NCI-H146 (cell line): ENCODE results near the gene SLC30A4.
"Not testable (repeated sequence)": the region's sequence is repeated elsewhere in the genome, so short reads cannot be mapped to it uniquely, and the experiment has no call there.

Experiments
- DNase-seq: peaks from one replicate; lab custom pipeline; 2025; lab: John Stamatoyannopoulos, UW

The SLC30A4 gene, protein sequence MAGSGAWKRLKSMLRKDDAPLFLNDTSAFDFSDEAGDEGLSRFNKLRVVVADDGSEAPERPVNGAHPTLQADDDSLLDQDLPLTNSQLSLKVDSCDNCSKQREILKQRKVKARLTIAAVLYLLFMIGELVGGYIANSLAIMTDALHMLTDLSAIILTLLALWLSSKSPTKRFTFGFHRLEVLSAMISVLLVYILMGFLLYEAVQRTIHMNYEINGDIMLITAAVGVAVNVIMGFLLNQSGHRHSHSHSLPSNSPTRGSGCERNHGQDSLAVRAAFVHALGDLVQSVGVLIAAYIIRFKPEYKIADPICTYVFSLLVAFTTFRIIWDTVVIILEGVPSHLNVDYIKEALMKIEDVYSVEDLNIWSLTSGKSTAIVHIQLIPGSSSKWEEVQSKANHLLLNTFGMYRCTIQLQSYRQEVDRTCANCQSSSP

DNA sequence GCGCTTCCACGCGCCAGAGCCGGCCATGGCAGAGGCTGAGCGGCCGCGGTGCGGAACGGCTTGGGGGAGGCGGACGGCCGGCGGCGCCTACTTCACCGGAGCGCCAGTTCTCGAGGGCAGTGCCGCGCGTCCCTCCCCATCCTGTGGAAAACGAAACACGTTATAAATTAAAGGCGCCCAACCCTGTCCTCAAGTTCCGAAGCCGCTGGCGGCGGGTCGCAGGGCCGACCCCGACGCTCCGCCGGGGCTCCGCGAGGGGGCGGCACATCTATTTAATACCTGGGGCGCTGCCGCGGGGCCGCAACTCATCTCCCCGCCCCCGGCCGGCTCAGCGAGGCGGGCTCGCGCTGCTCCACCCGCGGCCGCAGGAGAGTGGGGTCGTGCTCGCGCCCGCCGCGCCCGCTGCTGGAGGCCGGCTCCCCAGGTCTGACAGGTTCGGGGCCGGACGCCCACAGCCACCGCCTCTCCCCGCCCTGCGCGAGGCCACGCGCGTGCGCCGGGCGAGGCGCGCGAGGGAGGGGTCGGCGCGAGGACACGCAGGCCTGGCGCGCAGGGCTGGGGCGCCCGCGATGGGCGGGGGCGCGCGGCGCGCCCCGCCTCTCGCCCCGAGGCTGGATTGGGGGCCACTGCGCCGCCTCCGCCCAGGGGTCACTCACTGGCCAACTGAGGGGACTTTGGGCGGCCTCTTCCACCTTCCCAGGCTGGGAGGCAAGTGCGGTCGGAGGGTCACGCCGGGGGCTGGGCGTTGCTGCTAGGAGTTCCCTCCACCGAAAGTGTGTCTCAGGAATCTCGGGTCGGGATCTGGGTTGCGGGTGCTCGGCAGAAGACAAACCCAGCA lies at the start of gene SLC30A4:
SLC30A4 (minus strand) TSS at position 428 of the 838 bp plus-strand sequence; CDS start at position 27, 401 bp downstream.
- DNase-seq, result peak; percentile 67

DNA sequence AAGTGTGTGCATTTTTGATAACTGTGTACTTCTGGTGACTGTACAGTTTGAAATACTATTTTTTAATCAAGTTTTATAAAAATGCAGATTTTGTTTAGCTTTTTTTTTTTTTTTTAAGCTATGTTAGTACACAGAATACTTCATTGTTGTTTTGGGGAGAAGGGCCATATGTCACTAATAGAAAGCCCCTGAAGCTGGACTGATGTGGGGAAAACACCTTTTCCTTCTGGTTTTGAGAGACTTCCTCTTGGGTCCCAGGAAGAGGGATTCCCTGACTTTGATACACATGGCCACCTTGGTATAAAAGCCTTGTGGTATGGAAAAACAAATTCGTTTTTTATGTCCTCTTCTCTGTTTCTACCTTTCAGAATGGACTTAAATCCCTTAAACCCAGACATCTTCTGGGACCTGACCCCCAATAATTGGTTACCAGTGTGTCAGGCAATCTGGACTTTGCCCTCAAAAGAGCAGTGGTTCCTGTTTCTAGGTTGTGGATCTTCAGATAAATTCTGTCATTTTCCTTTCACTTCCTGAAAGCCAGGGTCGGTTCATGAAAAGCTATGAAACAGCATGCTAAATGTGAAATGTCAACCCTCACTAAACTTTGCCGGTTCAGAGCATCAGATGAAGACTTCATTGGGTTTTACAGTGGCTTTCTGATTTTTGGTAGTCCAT lies 33.5 kb upstream of the SLC30A4 start:
- DNase-seq, result no peak

DNA sequence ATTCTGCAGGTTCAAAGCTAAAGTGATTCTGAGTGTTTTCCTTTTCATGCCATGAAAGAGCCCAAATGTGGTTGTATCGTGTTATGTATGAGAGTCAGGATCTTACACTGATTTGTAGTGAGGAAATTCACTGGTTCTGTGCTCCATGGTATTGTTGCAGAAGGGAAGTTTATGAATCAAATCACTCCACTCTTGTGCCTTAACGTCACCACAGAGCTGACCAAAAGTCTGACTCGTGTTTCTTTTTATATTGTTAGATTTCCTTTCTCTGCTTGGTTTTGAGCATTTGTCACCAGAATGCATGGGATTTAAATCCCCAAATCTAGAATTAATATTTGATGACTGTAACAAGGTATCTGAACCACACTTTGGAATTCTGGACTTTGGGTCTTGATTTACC lies 29.1 kb upstream of the SLC30A4 start:
- DNase-seq, result no peak

DNA sequence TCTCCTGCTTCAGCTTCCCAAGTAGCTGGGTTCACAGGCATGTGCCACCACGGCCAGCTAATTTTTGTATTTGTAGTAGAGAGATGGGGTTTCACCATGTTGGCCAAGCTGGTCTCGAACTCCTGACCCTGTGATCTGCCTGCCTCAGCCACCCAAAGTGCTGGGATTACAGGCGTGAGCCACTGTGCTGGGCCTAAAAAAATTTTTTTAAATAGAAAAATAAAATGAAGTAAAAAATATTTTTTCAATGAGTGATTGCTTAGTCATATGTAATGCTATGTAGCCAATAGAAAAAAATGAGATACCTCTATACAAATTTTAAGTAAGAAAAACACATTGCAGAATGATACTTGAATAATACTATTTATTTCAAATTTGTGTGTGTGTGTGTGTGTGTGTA lies 27.9 kb upstream of the SLC30A4 start:
- no peak for DNase-seq

DNA sequence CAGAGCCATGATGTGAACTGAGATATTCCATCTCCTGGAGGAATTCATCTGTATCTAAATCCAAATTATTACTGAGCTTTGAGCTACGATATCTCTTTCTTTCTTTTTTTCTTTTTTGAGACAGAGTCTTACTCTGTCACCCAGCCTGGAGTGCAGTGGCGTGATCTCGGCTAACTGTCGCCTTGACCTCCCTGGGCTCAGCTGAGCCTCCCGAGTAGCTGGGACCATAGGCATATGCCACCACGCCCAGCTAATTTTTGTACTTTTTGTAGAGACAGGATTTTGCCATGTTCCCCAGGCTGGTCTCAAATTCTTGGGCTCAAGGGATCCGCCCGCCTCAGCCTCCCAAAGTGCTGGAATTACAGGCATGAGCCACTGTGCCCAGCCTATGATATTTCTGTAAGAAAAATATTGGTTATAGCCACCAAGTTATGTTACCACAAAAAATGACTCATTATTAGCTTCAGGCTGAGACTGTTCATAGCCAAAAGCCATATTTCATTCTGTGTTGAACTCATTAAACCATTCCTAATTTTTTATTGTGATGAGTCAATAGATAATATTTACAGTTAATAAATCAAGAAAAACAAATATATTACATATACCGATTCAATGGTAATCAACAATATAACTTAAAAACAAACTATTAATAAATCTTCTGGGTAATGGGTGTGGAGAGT lies 27.1 kb upstream of the SLC30A4 start:
- DNase-seq, result no peak

DNA sequence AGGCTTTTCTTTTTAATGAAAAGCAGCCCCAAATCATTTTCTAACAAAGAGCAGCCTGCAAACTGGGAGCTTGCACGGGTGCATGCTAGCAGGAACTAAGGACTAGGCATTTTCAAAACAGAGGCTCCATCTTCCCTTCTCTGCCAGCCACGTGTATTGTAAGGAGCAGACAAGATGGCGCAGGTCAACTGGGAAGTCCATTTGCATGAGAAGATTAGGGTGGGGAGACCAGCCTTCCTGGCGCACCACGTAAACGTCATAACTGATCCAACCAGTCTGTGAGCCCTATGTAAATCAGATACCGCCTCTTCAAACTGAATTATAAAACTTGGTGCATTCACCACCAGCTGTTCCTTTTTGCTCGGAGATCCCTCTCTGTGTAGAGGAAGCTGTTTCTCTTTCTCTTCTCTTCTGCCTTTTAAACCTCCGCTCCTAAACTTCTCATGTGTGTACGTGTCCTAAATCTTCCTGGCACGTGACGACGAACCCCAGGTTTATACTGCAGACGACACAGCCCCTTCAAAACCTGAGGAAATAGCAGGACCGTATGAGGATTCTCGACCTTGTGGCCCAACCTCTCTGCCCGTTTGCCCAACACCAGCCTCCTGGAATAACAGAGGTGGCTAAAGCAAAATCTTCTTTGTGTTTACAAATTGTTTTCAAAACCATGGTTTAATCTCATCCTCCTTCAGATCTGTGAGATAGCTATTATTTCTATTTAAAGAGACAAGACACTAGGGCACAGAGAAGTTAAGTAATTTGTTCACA lies 26.4 kb upstream of the SLC30A4 start:
- DNase-seq, result peak; percentile 95

DNA sequence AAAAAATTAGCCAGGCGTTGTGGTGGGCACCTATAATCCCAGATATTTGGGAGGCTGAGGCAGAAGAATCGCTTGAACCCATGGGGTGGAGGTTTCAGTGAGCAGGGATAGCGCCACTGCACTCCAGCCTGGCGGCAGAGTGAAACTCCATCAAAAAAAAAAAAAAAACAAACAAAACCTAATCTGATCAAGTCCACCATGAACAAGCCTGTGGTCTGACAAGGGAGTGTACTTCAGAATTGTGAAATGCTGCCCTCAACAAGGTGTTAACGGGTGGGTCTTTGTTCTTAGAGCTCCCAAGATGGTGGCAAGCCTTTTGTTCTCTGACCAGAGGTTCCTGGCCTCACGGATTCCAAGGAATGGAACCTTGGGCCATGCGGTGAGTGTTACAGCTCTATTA lies 24.2 kb upstream of the SLC30A4 start:
- DNase-seq, result no peak

DNA sequence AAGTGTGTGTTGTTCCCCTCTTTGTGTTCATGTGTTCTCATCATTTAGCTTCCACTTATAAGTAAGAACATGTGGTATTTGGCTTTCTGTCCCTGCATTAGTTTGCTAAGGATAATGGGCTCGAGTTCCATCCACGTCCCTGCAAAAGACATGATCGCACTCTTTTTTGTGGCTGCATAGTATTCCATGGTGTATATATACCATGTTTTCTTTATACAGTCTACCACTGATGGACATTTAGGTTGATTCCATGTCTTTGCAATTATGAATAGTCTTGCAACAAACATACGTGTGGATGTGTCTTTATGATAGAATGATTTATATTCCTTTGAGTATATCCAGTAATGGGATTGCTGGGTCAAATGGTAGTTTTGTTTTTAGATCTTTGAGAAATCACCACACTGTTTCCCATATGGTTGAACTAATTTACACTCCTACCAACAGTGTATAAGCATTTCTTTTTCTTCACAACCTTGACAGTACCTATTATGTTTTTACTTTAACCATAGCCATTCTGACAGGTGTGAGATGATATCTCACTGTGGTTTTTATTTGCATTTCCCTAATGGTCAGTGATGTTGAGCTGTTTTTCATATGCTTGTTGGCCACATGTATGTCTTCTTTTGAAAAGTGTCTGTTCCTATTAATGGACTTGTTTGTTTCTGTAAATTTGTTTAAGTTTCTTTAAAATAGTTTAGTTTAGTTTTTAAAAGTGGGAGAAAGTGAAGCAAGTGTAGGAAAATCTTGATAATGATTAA lies 21.9 kb upstream of the SLC30A4 start:
- DNase-seq, result no peak

DNA sequence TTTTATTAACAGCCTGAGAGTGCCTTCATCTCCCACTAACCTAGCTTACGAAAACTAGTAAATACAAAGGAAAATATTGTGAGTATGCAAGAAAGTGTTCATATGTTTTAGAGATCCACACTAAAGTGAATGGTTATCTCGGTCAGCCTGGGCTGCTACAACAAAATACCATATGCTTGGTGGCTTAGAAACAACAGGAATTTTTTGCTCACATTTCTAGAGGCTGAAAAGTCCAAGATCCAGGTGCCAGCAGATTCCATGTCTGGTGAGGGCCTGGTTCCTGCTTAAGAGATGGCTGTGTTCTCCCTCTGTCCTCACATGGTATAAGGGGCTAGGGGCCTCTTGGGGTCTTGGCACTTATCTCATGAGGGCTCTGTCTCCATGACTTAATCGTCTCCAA lies 20.5 kb upstream of the SLC30A4 start:
- no peak for DNase-seq

DNA sequence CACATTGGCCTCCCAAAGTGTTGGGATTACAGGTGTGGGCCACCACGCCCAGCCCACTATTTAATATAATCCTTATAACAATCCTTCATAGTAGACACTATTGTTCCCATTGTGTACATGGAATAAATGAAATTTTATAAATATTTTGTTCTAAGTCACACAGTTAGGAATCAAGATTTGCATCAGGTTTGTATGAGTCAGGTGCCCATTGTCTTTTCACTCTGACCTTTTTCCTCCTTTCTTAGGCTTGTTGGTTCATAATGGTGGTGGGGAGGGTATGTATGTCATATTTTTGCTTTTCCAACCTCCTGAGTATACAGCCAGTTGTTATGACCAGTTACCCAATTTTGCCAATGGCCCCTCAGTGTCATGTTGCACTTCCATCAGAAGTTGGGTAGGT lies 18.0 kb upstream of the SLC30A4 start:
- no peak for DNase-seq

DNA sequence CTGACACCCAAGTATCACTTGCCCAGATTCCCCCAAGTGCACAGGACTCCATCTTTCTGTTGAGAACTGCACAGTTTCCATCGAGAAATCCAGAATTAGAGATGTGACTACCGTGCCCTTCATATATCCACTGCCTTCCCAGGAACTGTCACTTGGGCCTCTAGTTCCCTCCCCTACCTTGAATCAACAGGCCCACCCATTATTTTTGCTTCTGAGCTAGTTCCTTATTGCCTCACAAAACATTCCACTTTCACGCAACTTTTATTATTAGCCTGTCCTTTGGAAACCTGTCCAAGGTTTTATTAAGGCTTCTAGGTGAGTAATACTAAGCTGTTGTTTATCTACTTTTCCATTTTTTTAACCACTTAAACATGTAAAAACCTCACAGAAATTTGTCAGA lies 17.1 kb upstream of the SLC30A4 start:
- no peak for DNase-seq

DNA sequence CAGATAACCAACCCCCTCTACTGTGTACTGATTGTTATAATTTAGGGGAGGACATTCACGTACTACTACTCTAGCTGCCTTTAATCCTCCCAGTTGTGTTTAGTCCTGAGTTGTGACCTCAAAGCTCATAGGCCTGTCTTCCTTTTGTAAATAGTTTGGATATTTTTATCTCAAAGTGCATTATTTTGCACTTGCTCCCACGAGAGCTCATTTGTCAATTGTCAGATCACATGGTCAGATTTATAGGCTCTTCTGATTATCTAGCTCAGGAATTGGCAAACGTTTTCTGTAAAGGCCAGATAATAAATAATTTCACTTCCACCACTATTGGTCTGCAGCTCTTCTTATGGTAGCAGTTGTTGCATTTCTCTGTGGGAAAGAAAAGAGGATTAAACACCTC lies 14.4 kb upstream of the SLC30A4 start:
- no peak for DNase-seq

DNA sequence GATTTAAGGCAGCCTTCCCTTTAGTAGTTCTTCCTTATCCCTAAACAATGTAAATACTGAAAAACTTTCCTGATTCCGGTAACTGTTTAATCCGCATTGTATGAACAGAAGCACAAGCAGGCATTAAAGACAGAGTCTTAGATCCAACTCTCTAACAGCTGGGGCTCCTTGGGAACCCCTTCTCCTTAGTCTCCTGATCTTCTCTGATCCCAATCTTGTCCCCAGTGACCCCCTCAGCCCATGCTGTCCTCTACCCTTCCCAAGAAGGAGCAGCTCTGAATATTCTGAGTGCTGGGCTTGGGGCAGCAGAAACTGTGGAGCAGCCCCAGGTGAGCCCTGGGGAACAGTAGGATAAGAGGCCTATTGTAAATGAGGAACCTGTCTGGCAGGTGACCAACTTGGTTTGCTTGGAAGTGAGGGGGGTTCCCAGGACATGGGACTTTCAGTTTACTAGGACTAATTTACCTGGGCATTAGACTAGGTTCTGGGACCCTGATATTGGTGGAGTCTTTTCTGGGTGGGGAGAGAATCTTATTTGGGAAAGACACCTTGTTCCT lies 13.0 kb upstream of the SLC30A4 start:
- no peak for DNase-seq

DNA sequence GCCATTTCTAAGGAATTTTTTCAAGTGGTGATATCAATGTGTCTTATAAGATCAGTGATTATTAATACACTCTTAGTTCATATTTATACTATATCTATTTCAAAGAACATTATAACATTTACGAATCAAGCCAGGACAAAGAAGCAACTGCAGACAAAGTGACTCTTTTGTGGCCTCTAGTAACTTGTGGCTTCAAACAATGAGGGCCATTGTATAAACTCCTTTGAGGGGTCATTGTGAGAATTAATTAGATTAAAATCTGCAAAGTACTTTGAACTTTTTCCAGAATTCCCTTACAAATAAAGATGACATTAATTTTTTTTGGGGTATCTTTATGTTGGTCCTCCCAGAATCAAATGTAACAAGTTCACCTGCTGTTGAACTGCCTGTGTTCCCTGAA lies 12.3 kb upstream of the SLC30A4 start:
- no peak for DNase-seq

DNA sequence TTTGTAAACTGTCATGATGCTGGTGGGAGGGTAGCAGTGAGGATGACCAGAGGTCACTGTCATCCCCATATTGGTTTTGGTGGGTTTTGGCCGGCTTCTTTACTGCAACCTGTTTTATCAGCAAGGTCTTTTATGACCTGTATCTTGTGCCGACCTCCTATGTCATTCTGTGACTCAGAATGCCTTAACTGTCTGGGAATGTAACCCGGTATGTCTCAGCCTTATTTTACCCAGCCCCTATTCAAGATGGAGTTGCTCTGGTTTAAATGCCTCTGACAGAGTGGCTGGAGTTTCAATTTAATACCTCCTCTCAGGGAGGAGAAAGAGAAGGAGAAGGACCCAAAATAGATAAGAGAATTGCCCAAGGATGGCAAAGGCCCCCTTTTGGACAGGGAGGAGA lies 10.3 kb upstream of the SLC30A4 start:
- DNase-seq, result not testable (repeated sequence)

DNA sequence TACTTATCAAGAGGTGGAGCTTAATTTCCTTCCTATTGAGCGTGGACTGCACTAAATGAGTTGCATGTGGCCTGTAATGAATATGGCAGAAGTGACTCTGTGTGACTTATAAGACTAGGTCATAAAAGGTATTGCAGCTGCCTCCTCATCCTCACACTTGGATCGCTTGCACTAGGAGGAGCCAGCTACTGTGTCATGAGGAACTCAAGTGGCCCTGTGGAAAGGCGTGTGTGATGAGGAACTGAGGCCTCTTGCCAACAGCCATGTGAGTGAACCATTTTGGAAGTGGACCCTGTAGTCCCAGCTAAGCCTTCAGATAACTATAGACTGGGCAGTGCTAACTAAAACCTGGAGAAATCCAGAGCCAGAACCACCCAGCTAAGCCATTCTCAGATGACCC lies 7.1 kb upstream of the SLC30A4 start:
- DNase-seq, result no peak

DNA sequence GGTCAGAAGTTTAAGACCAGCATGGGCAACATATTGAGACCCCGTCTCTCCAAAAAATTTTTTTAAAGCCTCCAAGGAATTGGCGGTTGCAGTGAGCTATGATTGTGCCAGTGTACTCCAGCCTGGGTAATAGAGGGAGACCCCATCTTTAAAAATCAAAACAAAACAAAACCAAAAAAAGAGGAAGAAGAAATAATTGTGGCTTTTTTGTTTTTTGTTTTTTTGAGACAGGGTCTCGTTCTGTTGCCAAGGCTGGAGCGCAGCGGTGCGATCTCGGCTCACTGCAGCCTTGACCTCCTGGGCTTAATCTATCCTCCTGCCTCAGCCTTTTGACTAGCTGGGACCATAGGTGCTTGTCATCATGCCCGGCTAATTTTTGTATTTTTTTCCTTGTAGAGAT lies 4.5 kb upstream of the SLC30A4 start:
- no peak for DNase-seq

DNA sequence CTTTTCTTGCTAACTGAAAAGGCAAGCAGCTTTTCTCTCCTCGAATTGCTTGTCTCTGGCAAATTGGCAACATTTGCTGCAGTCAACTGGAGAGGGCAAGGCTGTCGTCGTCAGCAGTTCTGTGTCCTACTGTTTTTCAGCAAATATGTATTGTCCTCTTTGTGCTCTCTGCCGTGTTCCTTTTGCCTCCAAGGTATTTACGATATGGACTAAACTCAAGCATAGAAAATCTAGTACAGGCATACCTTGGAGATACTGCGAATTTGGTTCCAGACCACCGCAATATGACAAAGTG lies 558 bp upstream of the SLC30A4 start:
- no peak for DNase-seq

DNA sequence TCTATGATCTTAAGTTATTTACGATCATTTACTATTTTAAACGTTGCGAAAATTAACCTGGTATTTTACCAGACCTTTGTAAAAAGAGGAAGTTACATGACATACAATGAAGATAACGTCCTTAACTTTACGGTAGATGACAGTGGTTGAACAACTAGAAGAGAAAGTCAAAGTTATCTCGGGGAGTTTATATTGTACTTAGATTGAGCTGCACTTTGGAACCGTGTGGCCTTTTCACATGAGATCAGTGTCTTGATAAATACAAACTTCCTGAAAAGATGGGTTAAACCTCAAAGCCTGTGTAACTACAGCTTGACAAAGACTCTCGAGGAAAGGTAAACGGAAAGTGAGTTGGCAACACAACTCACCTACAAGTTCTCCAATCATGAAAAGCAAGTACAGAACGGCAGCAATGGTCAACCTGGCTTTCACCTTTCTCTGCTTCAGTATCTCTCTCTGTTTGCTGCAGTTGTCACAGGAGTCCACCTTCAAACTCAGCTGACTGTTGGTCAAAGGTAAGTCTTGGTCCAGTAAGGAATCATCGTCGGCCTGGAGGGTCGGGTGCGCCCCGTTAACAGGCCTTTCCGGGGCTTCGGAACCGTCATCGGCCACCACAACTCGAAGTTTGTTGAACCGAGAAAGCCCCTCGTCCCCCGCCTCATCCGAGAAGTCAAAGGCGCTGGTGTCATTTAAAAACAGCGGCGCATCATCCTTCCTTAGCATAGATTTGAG lies 793 bp downstream of the SLC30A4 start:
- DNase-seq, result no peak

DNA sequence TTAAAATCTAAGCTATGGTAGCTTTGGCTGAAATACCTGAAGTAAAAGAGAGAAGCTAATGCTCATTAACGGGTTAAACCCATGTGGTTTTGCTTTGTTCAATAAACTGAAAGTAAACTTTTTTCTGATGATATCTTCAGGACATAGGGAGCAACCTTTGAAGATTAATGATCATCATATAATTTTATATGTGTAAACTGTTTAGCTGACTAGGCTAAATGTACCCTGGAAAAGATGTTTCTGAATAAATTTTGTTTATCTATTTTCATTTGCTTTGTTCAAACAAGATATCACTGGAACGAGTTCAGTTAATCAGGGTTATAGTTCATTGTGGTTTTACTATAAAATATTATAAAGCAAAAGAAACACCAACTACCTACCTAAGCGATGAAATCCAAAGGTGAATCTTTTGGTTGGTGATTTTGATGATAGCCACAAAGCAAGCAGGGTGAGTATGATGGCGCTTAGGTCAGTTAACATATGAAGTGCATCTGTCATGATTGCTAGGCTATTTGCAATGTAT lies 11.7 kb downstream of the SLC30A4 start:
- no peak for DNase-seq
